Type B pancreatic cell (in vitro differentiated cells): Measurements from ENCODE around the gene CAMK1D. TPM values are rescaled to one million over a fixed set of nuclear protein-coding genes. Genes with fewer than 3 reads are reported as not detected.
"Not testable (repeated sequence)": the region's sequence is repeated elsewhere in the genome, so short reads cannot be mapped to it uniquely, and the experiment has no call there.

ENCODE experiments used
- DNase-seq: peaks from one replicate; pipeline ENCODE4 v3.0.0; 2021; ENCODE audit warnings: mixed read lengths; ENCODE audit not compliant: unreplicated experiment; ENCODE audit errors: extremely low spot score
- H3K27ac Mint-ChIP-seq: 2 replicates; pipeline ENCODE4 v1.8.0; 2021; ENCODE audit warnings: mild to moderate bottlenecking, mixed read lengths
- H3K27me3 Mint-ChIP-seq: 2 replicates; pipeline ENCODE4 v1.8.0; 2021; ENCODE audit warnings: mixed read lengths
- H3K36me3 Mint-ChIP-seq: 2 replicates; pipeline ENCODE4 v1.8.0; 2021; ENCODE audit warnings: mixed read lengths
- H3K4me1 Mint-ChIP-seq: one replicate; pipeline ENCODE4 v1.8.0; 2021; ENCODE audit warnings: mixed read lengths; ENCODE audit not compliant: unreplicated experiment
- H3K4me3 Mint-ChIP-seq: 2 replicates; pipeline ENCODE4 v1.8.0; 2021; ENCODE audit warnings: mild to moderate bottlenecking, mixed read lengths
- H3K9me3 Mint-ChIP-seq: 2 replicates; pipeline ENCODE4 v1.8.0; 2021; ENCODE audit warnings: mixed read lengths
- total RNA-seq: library from RNA; stranded (reverse); gene quantifications from 2 replicates; pipeline ENCODE4 v1.2.1, GENCODE V29; 2021; ENCODE audit warnings: low replicate concordance
- TF ChIP-seq, protein P1 (sequence below): fragments of 200-600 bp; sonication (generic); conservative IDR thresholded peaks from 2 replicates; pipeline ENCODE4 v1.5.0; 2021; ENCODE audit warnings: antibody characterized with exemption, mild to moderate bottlenecking

The CAMK1D gene
- total RNA-seq, 1 donor from 2014 or later: 12.2 TPM

DNA sequence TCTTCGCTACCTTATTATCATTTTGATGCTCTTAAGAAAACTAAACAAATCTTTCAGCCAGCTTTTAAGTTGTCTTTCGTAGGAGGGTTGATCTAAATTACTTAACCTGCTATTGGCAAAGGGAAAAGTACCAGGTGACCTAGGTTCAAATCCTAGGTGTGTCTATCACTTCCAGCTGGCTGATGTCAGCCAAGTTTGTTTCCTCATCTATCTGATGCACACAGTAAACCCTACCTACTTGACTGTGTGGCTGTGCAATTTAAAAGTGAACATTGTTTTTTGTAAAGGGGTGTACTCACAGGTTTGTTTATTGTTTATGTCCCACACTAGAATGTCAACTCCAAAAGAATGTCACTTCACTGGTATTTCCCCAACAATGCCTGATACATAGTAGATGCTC is 21.9 kb upstream of the CAMK1D start:
- H3K4me1 Mint-ChIP-seq: peaks cover 8% of the 10 kb centered on the region
- peak overlapping the region; percentile 83 for H3K27ac Mint-ChIP-seq
- peaks cover 6% of the 10 kb centered on the region for H3K27me3 Mint-ChIP-seq
- TF ChIP-seq, protein P1, sequence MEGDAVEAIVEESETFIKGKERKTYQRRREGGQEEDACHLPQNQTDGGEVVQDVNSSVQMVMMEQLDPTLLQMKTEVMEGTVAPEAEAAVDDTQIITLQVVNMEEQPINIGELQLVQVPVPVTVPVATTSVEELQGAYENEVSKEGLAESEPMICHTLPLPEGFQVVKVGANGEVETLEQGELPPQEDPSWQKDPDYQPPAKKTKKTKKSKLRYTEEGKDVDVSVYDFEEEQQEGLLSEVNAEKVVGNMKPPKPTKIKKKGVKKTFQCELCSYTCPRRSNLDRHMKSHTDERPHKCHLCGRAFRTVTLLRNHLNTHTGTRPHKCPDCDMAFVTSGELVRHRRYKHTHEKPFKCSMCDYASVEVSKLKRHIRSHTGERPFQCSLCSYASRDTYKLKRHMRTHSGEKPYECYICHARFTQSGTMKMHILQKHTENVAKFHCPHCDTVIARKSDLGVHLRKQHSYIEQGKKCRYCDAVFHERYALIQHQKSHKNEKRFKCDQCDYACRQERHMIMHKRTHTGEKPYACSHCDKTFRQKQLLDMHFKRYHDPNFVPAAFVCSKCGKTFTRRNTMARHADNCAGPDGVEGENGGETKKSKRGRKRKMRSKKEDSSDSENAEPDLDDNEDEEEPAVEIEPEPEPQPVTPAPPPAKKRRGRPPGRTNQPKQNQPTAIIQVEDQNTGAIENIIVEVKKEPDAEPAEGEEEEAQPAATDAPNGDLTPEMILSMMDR: no peak
- no peaks in the 10 kb centered on the region for H3K36me3 Mint-ChIP-seq
- no peak overlapping the region for H3K4me3 Mint-ChIP-seq
- DNase-seq: no peak
- H3K9me3 Mint-ChIP-seq: no peaks in the 10 kb centered on the region

- not testable (repeated sequence) for H3K4me1 Mint-ChIP-seq, H3K9me3 Mint-ChIP-seq
Measured at GRCh38 chr10:12328312-12328711, 21.0 kb upstream of the CAMK1D start.

GRCh38 chr10:12332572-12333379 is 16.6 kb upstream of the CAMK1D start:
- H3K9me3 Mint-ChIP-seq: peaks cover 6% of the 10 kb centered on the region
- peaks cover 16% of the 10 kb centered on the region for H3K4me1 Mint-ChIP-seq
- no peaks in the 10 kb centered on the region for H3K36me3 Mint-ChIP-seq
- H3K4me3 Mint-ChIP-seq: no peak overlapping the region
- TF ChIP-seq, protein P1: no peak
- no peaks in the 10 kb centered on the region for H3K27me3 Mint-ChIP-seq
- no peak for DNase-seq
- H3K27ac Mint-ChIP-seq: no peak overlapping the region

More at GRCh38 chr10:12328312-12328711, 21.0 kb upstream of the CAMK1D start:
- H3K27ac Mint-ChIP-seq, H3K36me3 Mint-ChIP-seq, H3K27me3 Mint-ChIP-seq, H3K4me3 Mint-ChIP-seq, DNase-seq: not testable (repeated sequence)

GRCh38 chr10:12333380-12334185 is 15.8 kb upstream of the CAMK1D start:
- no peaks in the 10 kb centered on the region for H3K36me3 Mint-ChIP-seq
- peaks cover 6% of the 10 kb centered on the region for H3K9me3 Mint-ChIP-seq
- peak overlapping the region; percentile 41 for H3K4me3 Mint-ChIP-seq
- peak overlapping the region; percentile 62 for H3K27ac Mint-ChIP-seq
- no peak for DNase-seq
- H3K4me1 Mint-ChIP-seq: peaks cover 19% of the 10 kb centered on the region
- TF ChIP-seq, protein P1: no peak
- H3K27me3 Mint-ChIP-seq: no peaks in the 10 kb centered on the region

DNA sequence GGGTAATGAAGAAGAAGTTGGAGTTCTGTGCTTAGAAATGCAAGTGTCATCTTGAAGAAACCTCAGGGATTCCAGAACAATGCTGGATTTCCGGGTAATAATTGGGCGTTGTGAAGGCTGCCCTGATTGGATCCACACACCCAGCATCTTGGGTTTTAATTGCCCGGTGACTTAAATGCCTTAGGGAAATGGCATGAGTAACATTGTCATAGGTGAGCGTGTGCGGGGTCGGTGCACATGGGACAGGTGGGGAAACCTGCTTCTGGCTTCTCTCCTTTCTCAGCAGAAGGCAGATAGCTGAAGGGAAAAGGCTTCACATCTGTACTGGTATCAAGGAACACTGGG is 15.2 kb upstream of the CAMK1D start:
- DNase-seq: no peak
- Mint-ChIP-seq H3K9me3 (peaks cover 6% of the 10 kb centered on the region), H3K4me1 (peaks cover 19% of the 10 kb centered on the region), H3K27me3 (no peaks in the 10 kb centered on the region), H3K27ac (peak overlapping the region; percentile 62), H3K36me3 (no peaks in the 10 kb centered on the region), H3K4me3 (no peak overlapping the region)
- TF ChIP-seq, protein P1: no peak

DNA sequence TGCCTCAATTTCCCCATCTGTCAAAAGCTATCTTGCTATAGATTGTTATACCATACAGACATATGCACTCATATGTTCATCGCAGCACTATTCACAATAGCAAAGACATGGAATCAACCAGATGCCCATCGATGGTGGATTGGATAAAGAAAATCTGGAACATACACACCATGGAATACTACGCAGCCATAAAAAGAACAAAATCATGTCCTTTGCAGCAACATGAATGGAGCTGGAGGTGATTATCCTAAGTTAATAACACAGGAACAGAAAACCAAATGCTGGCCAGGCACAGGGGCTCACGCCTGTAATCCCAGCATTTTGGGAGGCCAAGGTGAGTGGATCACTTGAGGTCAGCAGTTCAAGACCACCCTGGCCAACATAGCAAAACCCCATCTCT is 14.2 kb upstream of the CAMK1D start:
- not testable (repeated sequence) for H3K27ac Mint-ChIP-seq, H3K9me3 Mint-ChIP-seq, H3K4me3 Mint-ChIP-seq, H3K36me3 Mint-ChIP-seq, H3K27me3 Mint-ChIP-seq, DNase-seq
- H3K4me1 Mint-ChIP-seq: peaks cover 19% of the 10 kb centered on the region
